ENCODE measurements around the gene PLAC8. TPM values are rescaled to one million over a fixed set of nuclear protein-coding genes. Genes with fewer than 3 reads are reported as not detected.
"Not testable (repeated sequence)": the region's sequence is repeated elsewhere in the genome, so short reads cannot be mapped to it uniquely, and the experiment has no call there.

PLAC8 gene
- total RNA-seq, 1 donor from 2014 or later = not detected

DNA sequence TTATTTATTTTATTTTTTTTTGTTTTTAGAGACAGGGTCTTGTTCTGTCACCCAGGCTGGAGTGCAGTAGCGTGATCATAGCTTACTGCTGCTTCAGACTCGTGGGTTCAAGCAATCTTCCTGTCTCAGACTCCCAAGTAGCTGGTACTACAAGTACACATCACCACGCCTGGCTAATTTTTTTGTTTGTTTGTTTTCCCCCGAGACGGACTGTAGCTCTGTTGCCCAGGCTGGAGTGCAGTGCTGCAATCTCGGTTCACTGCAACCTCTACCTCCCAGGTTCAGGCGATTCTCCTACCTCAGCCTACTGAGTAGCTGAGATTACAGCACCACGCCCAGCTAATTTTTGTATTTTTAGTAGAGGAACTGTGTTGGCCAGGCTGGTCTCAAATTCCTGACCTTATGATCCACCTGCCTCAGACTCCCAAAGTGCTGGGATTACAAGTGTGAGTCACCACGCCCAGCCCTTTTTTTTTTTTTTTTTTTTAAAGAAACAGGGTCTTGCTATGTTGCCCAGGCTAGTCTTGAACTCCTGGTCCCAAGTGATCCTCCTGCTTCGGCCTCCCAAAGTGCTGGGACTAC, 47.4 kb downstream of the PLAC8 start:
- no peak overlapping the region for H3K27ac Mint-ChIP-seq (ENCODE audit: unreplicated experiment)
- H3K36me3 Mint-ChIP-seq (ENCODE audit: unreplicated experiment) = peaks cover 41% of the 10 kb centered on the region
- H3K4me3 Mint-ChIP-seq (ENCODE audit: unreplicated experiment) = no peak overlapping the region
- TF ChIP-seq, protein P1, sequence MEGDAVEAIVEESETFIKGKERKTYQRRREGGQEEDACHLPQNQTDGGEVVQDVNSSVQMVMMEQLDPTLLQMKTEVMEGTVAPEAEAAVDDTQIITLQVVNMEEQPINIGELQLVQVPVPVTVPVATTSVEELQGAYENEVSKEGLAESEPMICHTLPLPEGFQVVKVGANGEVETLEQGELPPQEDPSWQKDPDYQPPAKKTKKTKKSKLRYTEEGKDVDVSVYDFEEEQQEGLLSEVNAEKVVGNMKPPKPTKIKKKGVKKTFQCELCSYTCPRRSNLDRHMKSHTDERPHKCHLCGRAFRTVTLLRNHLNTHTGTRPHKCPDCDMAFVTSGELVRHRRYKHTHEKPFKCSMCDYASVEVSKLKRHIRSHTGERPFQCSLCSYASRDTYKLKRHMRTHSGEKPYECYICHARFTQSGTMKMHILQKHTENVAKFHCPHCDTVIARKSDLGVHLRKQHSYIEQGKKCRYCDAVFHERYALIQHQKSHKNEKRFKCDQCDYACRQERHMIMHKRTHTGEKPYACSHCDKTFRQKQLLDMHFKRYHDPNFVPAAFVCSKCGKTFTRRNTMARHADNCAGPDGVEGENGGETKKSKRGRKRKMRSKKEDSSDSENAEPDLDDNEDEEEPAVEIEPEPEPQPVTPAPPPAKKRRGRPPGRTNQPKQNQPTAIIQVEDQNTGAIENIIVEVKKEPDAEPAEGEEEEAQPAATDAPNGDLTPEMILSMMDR (IDR thresholded peaks at IDR 0.05) = no peak
- H3K9me3 Mint-ChIP-seq (ENCODE audit: unreplicated experiment) = no peaks in the 10 kb centered on the region
- no peaks in the 10 kb centered on the region for H3K27me3 Mint-ChIP-seq (ENCODE audit: unreplicated experiment)
- DNase-seq (ENCODE audit: extremely low spot score, unreplicated experiment) = no peak
- H3K4me1 Mint-ChIP-seq (ENCODE audit: unreplicated experiment) = peaks cover 11% of the 10 kb centered on the region

DNA sequence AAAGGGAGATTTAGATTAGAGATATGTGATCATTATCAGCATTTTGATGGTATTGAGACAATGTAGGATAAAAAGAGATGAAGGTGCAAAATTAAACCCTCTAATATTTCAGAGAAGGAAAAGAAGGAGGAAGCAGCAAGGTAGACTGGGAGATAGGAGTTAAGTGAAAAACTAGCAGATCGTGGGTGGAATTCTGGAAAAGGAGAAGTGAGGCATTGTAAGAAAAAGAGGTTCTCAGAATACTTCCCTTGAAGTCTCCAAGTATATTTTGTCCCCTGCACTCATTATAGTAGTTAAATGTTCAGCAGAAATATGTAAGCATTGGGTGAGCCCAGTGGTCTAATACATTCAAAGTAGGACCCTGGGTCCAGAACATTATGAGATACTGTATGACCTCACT, 49.3 kb downstream of the PLAC8 start:
- Mint-ChIP-seq H3K27me3 (ENCODE audit: unreplicated experiment) (no peaks in the 10 kb centered on the region), H3K4me1 (ENCODE audit: unreplicated experiment) (peaks cover 2% of the 10 kb centered on the region), H3K36me3 (ENCODE audit: unreplicated experiment) (peaks cover 45% of the 10 kb centered on the region), H3K9me3 (ENCODE audit: unreplicated experiment) (no peaks in the 10 kb centered on the region), H3K4me3 (ENCODE audit: unreplicated experiment) (no peak overlapping the region), H3K27ac (ENCODE audit: unreplicated experiment) (no peak overlapping the region)
- TF ChIP-seq, protein P1 (IDR thresholded peaks at IDR 0.05) = no peak
- DNase-seq (ENCODE audit: extremely low spot score, unreplicated experiment) = no peak

DNA sequence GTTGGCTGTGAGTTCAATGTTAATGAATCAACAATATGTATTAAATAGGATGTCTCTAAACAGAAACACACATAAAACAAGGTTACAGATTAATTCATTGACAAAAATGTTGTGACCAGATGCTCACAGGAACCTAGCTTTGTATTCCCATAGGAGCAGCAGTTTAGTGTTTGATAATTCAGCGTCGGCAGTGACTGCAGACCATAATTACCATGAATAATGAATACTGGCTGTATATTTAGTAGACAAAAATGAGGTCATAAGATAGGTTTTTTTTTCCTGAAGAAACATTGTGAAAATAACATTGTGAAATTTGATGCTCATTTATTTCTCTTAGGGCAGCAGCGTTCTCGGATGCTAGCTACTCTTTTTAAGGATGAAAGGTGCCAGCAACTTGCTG, 51.8 kb downstream of the PLAC8 start:
- TF ChIP-seq, protein P1 (IDR thresholded peaks at IDR 0.05) = no peak
- Mint-ChIP-seq H3K27me3 (ENCODE audit: unreplicated experiment) (no peaks in the 10 kb centered on the region), H3K4me1 (ENCODE audit: unreplicated experiment) (peaks cover 2% of the 10 kb centered on the region), H3K27ac (ENCODE audit: unreplicated experiment) (no peak overlapping the region), H3K36me3 (ENCODE audit: unreplicated experiment) (peaks cover 38% of the 10 kb centered on the region), H3K9me3 (ENCODE audit: unreplicated experiment) (no peaks in the 10 kb centered on the region), H3K4me3 (ENCODE audit: unreplicated experiment) (no peak overlapping the region)
- no peak for DNase-seq (ENCODE audit: extremely low spot score, unreplicated experiment)

DNA sequence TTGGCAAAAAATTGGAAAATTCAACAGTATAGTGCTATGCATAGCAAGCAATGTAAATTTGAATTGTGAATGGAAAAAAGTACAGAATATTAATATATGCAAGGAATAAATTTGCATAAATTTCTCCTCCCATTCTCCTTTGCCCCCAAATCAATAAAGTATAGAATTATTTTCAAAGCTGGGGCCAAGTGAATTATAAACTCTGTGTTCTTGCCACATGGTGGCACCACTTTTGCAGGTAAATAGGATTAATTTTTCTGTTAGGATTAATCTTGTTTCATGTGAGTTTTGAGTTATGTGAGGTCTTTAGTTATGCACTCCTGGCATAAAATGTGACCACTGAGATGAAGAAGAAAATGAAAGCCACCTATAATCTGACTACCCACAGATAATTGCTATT, 59.6 kb downstream of the PLAC8 start:
- no peak for DNase-seq (ENCODE audit: extremely low spot score, unreplicated experiment)
- H3K4me1 Mint-ChIP-seq (ENCODE audit: unreplicated experiment) = no peaks in the 10 kb centered on the region
- H3K27me3 Mint-ChIP-seq (ENCODE audit: unreplicated experiment) = no peaks in the 10 kb centered on the region
- H3K36me3 Mint-ChIP-seq (ENCODE audit: unreplicated experiment) = peaks cover 35% of the 10 kb centered on the region
- H3K27ac Mint-ChIP-seq (ENCODE audit: unreplicated experiment) = no peak overlapping the region
- H3K4me3 Mint-ChIP-seq (ENCODE audit: unreplicated experiment) = no peak overlapping the region
- TF ChIP-seq, protein P1 (IDR thresholded peaks at IDR 0.05) = peak; percentile 51
- H3K9me3 Mint-ChIP-seq (ENCODE audit: unreplicated experiment) = no peaks in the 10 kb centered on the region

DNA sequence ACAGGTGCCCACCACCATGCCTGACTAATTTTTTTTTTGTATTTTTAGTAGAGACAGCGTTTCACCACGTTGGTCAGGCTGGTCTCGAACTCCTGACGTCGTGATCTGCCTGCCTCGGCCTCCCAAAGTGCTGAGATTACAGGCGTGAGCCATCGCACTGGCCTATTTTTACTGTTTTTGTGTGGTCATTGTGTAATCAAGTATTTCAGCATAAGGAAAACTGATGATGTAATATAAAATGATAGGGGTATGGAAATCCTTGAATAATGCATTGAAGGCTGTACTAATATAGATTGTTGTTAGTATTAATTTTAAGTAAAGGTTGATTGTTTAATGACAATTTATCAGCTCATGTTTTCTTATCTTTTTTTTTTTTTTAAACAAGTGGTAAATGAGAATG, 65.7 kb downstream of the PLAC8 start:
- not testable (repeated sequence) for H3K4me3 Mint-ChIP-seq (ENCODE audit: unreplicated experiment); H3K9me3 Mint-ChIP-seq (ENCODE audit: unreplicated experiment); DNase-seq (ENCODE audit: extremely low spot score, unreplicated experiment); H3K4me1 Mint-ChIP-seq (ENCODE audit: unreplicated experiment); H3K27ac Mint-ChIP-seq (ENCODE audit: unreplicated experiment); H3K27me3 Mint-ChIP-seq (ENCODE audit: unreplicated experiment)
- H3K36me3 Mint-ChIP-seq (ENCODE audit: unreplicated experiment) = peaks cover 30% of the 10 kb centered on the region
